ENCODE results near the gene GALP. TPM values are rescaled to one million over a fixed set of nuclear protein-coding genes. Genes with fewer than 3 reads are reported as not detected.

Gene GALP
- total and polyA plus RNA-seq, 2 experiments from 2014 or later = not detected

DNA sequence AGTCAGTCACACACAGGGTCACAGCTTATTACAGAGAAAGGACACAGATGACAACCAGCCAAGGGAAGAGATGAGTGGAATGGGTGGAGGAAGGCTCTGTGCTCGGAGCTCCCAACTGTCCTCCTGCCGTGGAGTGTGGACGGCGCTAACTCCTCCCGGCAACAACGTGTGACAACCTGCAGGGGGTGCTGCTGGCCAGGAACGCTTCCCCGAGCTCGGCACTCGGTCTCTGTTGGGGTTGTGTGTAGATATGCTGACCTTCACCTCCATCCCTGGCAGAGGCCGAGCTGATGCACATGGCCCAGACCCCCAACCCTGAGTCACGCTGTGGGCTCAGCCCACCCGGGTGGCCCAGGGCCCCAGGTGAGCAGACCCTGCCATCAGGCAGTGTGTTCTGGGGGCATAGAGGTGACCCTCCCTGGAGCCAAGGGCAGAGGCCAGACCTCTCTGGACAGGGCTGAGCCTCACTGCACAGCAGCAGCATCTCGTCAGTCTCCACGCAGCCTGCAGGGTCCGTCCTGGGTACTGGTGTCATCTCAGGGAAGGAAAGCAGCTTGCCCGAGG, 20.6 kb upstream of the GALP start:
- Histone ChIP-seq H3K27me3 (ENCODE audit: insufficient read depth) (no peaks in the 10 kb centered on the region), H3K36me3 (ENCODE audit: insufficient read depth) (no peaks in the 10 kb centered on the region), H4K20me1 (replicated peaks; ENCODE audit: insufficient read depth) (0 out of 2 replicates have a peak, but pooled peaks cover 6% of the 10 kb centered on the region), H3F3A (replicated peaks; ENCODE audit: low read depth) (peaks cover 15% of the 10 kb centered on the region), H3K79me2 (replicated peaks; ENCODE audit: insufficient read depth) (peaks cover 7% of the 10 kb centered on the region), H3K4me2 (no peak overlapping the region), H3K9me2 (ENCODE audit: insufficient read depth) (0 out of 2 replicates have a peak, but pooled peaks cover 4% of the 10 kb centered on the region), H2AFZ (no peak overlapping the region), H3K4me1 (ENCODE audit: insufficient read depth) (peaks cover 16% of the 10 kb centered on the region), H3K27ac (ENCODE audit: low read depth) (no peak overlapping the region), H3K4me3 (no peak overlapping the region)
- Mint-ChIP-seq H3K4me1 (peaks cover 18% of the 10 kb centered on the region), H3K27me3 (ENCODE audit: insufficient read depth, low read depth, poor library complexity) (peaks cover 3% of the 10 kb centered on the region), H3K27ac (no peak overlapping the region), H3K4me3 (no peak overlapping the region), H3K36me3 (ENCODE audit: low read depth) (peaks cover 35% of the 10 kb centered on the region), H3K9me3 (peaks cover 2% of the 10 kb centered on the region; the same call in 2 of the 3 replicates)
- DNase-seq (ENCODE audit: low spot score) (peak; percentile 86), ATAC-seq (peak; percentile 84)
- TF ChIP-seq, protein P1, sequence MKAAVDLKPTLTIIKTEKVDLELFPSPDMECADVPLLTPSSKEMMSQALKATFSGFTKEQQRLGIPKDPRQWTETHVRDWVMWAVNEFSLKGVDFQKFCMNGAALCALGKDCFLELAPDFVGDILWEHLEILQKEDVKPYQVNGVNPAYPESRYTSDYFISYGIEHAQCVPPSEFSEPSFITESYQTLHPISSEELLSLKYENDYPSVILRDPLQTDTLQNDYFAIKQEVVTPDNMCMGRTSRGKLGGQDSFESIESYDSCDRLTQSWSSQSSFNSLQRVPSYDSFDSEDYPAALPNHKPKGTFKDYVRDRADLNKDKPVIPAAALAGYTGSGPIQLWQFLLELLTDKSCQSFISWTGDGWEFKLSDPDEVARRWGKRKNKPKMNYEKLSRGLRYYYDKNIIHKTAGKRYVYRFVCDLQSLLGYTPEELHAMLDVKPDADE (IDR thresholded peaks at IDR 0.05) = no peak
- TF ChIP-seq, protein P2, sequence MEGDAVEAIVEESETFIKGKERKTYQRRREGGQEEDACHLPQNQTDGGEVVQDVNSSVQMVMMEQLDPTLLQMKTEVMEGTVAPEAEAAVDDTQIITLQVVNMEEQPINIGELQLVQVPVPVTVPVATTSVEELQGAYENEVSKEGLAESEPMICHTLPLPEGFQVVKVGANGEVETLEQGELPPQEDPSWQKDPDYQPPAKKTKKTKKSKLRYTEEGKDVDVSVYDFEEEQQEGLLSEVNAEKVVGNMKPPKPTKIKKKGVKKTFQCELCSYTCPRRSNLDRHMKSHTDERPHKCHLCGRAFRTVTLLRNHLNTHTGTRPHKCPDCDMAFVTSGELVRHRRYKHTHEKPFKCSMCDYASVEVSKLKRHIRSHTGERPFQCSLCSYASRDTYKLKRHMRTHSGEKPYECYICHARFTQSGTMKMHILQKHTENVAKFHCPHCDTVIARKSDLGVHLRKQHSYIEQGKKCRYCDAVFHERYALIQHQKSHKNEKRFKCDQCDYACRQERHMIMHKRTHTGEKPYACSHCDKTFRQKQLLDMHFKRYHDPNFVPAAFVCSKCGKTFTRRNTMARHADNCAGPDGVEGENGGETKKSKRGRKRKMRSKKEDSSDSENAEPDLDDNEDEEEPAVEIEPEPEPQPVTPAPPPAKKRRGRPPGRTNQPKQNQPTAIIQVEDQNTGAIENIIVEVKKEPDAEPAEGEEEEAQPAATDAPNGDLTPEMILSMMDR (conservative IDR thresholded peaks at IDR 0.05; ENCODE audit: low read depth in 2 of 2) = peak; percentile 70 to 86

DNA sequence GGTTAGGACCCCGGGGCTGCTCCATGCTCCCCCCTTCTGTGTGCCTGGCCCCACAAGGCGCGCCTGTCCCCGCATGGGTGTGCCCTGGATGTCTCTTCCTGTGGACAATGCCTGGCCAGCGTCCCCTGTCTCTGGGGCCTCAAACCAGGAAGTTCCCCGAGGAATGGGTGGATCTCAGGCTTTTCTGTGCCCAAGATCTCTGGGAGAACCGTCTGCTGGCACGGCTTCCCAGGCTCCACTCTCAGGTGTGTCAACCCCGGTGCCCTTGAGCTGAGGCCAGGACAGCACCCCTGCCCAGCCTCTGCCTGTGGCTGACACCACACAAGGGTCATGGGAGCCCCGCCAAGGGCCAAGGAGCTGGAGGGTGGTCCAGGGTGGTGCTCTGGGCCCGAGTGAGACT, 19.0 kb upstream of the GALP start:
- no peak overlapping the region for H3K4me3 Mint-ChIP-seq
- H3K4me1 Mint-ChIP-seq = peaks cover 18% of the 10 kb centered on the region
- H3K9me3 Mint-ChIP-seq = no peaks in the 10 kb centered on the region; the same call in 1 of the 3 replicates
- no peaks in the 10 kb centered on the region for H3K36me3 ChIP-seq (ENCODE audit: insufficient read depth)
- H3K27ac ChIP-seq (ENCODE audit: low read depth) = no peak overlapping the region
- no peak overlapping the region for H3K4me3 ChIP-seq
- H4K20me1 ChIP-seq (replicated peaks; ENCODE audit: insufficient read depth) = 0 out of 2 replicates have a peak, but pooled peaks cover 6% of the 10 kb centered on the region
- peaks cover 31% of the 10 kb centered on the region for H3K36me3 Mint-ChIP-seq (ENCODE audit: low read depth)
- DNase-seq (ENCODE audit: low spot score) = no peak
- peaks cover 1% of the 10 kb centered on the region for H3K27me3 Mint-ChIP-seq (ENCODE audit: insufficient read depth, low read depth, poor library complexity)
- no peak for ATAC-seq
- H3K9me2 ChIP-seq (ENCODE audit: insufficient read depth) = 0 out of 2 replicates have a peak, but pooled peaks cover 4% of the 10 kb centered on the region
- no peak overlapping the region for H3K27ac Mint-ChIP-seq
- no peak overlapping the region for H2AFZ ChIP-seq
- H3F3A ChIP-seq (replicated peaks; ENCODE audit: low read depth) = peaks cover 13% of the 10 kb centered on the region
- no peaks in the 10 kb centered on the region for H3K27me3 ChIP-seq (ENCODE audit: insufficient read depth)
- peaks cover 4% of the 10 kb centered on the region; the same call in 1 of the 2 replicates for H3K79me2 ChIP-seq (replicated peaks; ENCODE audit: insufficient read depth)
- H3K4me2 ChIP-seq = no peak overlapping the region
- H3K4me1 ChIP-seq (ENCODE audit: insufficient read depth) = peaks cover 16% of the 10 kb centered on the region
- no peak for TF ChIP-seq ZNF114 (CRISPR knock-in tag; IDR thresholded peaks at IDR 0.05)
- no peak for TF ChIP-seq EZH2 (IDR thresholded peaks at IDR 0.05; ENCODE audit: low read depth, unreplicated experiment)
- TF ChIP-seq, protein P1 (IDR thresholded peaks at IDR 0.05) = no peak
- TF ChIP-seq, protein P3, sequence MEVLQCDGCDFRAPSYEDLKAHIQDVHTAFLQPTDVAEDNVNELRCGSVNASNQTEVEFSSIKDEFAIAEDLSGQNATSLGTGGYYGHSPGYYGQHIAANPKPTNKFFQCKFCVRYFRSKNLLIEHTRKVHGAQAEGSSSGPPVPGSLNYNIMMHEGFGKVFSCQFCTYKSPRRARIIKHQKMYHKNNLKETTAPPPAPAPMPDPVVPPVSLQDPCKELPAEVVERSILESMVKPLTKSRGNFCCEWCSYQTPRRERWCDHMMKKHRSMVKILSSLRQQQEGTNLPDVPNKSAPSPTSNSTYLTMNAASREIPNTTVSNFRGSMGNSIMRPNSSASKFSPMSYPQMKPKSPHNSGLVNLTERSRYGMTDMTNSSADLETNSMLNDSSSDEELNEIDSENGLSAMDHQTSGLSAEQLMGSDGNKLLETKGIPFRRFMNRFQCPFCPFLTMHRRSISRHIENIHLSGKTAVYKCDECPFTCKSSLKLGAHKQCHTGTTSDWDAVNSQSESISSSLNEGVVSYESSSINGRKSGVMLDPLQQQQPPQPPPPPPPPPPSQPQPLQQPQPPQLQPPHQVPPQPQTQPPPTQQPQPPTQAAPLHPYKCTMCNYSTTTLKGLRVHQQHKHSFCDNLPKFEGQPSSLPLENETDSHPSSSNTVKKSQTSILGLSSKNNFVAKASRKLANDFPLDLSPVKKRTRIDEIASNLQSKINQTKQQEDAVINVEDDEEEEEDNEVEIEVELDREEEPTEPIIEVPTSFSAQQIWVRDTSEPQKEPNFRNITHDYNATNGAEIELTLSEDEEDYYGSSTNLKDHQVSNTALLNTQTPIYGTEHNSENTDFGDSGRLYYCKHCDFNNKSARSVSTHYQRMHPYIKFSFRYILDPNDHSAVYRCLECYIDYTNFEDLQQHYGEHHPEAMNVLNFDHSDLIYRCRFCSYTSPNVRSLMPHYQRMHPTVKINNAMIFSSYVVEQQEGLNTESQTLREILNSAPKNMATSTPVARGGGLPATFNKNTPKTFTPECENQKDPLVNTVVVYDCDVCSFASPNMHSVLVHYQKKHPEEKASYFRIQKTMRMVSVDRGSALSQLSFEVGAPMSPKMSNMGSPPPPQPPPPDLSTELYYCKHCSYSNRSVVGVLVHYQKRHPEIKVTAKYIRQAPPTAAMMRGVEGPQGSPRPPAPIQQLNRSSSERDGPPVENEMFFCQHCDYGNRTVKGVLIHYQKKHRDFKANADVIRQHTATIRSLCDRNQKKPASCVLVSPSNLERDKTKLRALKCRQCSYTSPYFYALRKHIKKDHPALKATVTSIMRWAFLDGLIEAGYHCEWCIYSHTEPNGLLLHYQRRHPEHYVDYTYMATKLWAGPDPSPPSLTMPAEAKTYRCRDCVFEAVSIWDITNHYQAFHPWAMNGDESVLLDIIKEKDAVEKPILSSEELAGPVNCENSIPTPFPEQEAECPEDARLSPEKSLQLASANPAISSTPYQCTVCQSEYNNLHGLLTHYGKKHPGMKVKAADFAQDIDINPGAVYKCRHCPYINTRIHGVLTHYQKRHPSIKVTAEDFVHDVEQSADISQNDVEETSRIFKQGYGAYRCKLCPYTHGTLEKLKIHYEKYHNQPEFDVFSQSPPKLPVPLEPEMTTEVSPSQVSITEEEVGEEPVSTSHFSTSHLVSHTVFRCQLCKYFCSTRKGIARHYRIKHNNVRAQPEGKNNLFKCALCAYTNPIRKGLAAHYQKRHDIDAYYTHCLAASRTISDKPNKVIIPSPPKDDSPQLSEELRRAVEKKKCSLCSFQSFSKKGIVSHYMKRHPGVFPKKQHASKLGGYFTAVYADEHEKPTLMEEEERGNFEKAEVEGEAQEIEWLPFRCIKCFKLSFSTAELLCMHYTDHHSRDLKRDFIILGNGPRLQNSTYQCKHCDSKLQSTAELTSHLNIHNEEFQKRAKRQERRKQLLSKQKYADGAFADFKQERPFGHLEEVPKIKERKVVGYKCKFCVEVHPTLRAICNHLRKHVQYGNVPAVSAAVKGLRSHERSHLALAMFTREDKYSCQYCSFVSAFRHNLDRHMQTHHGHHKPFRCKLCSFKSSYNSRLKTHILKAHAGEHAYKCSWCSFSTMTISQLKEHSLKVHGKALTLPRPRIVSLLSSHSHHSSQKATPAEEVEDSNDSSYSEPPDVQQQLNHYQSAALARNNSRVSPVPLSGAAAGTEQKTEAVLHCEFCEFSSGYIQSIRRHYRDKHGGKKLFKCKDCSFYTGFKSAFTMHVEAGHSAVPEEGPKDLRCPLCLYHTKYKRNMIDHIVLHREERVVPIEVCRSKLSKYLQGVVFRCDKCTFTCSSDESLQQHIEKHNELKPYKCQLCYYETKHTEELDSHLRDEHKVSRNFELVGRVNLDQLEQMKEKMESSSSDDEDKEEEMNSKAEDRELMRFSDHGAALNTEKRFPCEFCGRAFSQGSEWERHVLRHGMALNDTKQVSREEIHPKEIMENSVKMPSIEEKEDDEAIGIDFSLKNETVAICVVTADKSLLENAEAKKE (CRISPR knock-in tag; IDR thresholded peaks at IDR 0.05) = no peak
- no peak for TF ChIP-seq POLR2AphosphoS5 (IDR thresholded peaks at IDR 0.05; ENCODE audit: low read depth)
- no peak for TF ChIP-seq NANOG (IDR thresholded peaks at IDR 0.05; ENCODE audit: borderline replicate concordance)
- TF ChIP-seq, protein P2 (conservative IDR thresholded peaks at IDR 0.05; ENCODE audit: low read depth in 2 of 2) = no peak
